ENCODE data around the gene MPHOSPH10.
"Not testable (repeated sequence)": the region's sequence is repeated elsewhere in the genome, so short reads cannot be mapped to it uniquely, and the experiment has no call there.

Gene MPHOSPH10

GRCh38 chr2:71101656-71102055 lies 28.8 kb upstream of the MPHOSPH10 start:
- H3K27ac ChIP-seq (ENCODE audit: low read length): no peak overlapping the region
- no peaks in the 10 kb centered on the region for H3K27me3 ChIP-seq (ENCODE audit: insufficient read depth, low read length)
- H3K4me3 ChIP-seq (ENCODE audit: low read length): no peak overlapping the region
- H3K9ac ChIP-seq (ENCODE audit: low read depth, low read length): no peak overlapping the region
- no peaks in the 10 kb centered on the region for H3K36me3 ChIP-seq (ENCODE audit: insufficient read depth, low read depth, low read length)
- H3K9me3 ChIP-seq (ENCODE audit: insufficient read depth, low read depth, low read length): no peaks in the 10 kb centered on the region; the same call in 1 of the 2 replicates
- peaks cover 7% of the 10 kb centered on the region; the same call in 1 of the 2 replicates for H3K4me1 ChIP-seq (ENCODE audit: insufficient read depth, low read length)

GRCh38 chr2:71102981-71103681 lies 27.3 kb upstream of the MPHOSPH10 start:
- H3K4me1 ChIP-seq (ENCODE audit: insufficient read depth, low read length): peaks cover 7% of the 10 kb centered on the region; the same call in 1 of the 2 replicates
- no peaks in the 10 kb centered on the region for H3K36me3 ChIP-seq (ENCODE audit: insufficient read depth, low read depth, low read length)
- H3K4me3 ChIP-seq (ENCODE audit: low read length): no peak overlapping the region
- no peak overlapping the region for H3K9ac ChIP-seq (ENCODE audit: low read depth, low read length)
- no peaks in the 10 kb centered on the region for H3K27me3 ChIP-seq (ENCODE audit: insufficient read depth, low read length)
- no peaks in the 10 kb centered on the region; the same call in 1 of the 2 replicates for H3K9me3 ChIP-seq (ENCODE audit: insufficient read depth, low read depth, low read length)
- no peak overlapping the region for H3K27ac ChIP-seq (ENCODE audit: low read length)

DNA sequence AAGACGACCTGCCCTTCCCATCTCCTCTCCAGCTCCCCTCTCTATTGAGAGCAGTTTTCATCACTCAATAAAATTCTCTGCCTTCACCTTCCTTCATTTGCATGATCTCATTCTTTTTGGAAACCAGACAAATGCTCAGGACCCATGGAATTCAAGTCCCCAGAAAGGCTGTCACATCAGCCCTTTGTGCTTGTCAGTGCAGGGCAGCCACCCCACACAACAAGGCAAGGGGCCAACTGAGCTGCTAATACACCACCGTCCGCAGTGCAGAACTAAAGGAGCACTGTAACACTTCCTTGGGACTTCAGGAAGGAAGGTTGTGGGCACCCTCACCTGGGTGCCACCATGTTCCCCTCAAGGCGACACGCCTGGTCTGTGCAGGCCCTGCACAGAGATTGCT lies 26.6 kb upstream of the MPHOSPH10 start:
- no peak overlapping the region for H3K27ac ChIP-seq (ENCODE audit: low read length)
- H3K36me3 ChIP-seq (ENCODE audit: insufficient read depth, low read depth, low read length): peaks cover 1% of the 10 kb centered on the region; the same call in 1 of the 2 replicates
- H3K9ac ChIP-seq (ENCODE audit: low read depth, low read length): no peak overlapping the region
- peaks cover 7% of the 10 kb centered on the region; the same call in 1 of the 2 replicates for H3K4me1 ChIP-seq (ENCODE audit: insufficient read depth, low read length)
- H3K9me3 ChIP-seq (ENCODE audit: insufficient read depth, low read depth, low read length): no peaks in the 10 kb centered on the region; the same call in 1 of the 2 replicates
- H3K4me3 ChIP-seq (ENCODE audit: low read length): no peak overlapping the region
- H3K27me3 ChIP-seq (ENCODE audit: insufficient read depth, low read length): no peaks in the 10 kb centered on the region

DNA sequence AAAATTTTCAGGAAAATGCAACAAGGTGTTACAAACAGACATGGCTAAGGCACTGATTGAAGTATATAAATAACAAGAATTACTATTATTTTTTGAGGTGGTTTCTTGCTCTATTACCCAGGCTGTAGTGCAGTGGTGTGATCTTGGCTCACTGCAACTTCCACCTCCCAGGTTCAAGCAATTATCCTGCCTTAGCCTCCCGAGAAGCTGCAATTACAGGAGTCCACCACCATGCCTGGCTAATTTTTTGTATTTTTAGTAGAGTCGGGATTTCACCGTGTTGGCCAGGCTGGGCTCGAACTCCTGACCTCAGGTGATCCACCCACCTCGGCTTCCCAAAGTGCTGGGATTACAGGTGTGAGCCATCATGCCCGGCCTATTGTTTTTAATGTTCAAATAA lies 24.0 kb upstream of the MPHOSPH10 start:
- H3K9ac ChIP-seq (ENCODE audit: low read depth, low read length); H3K9me3 ChIP-seq (ENCODE audit: insufficient read depth, low read depth, low read length); H3K27me3 ChIP-seq (ENCODE audit: insufficient read depth, low read length); H3K4me1 ChIP-seq (ENCODE audit: insufficient read depth, low read length); H3K4me3 ChIP-seq (ENCODE audit: low read length); H3K27ac ChIP-seq (ENCODE audit: low read length): not testable (repeated sequence)
- H3K36me3 ChIP-seq (ENCODE audit: insufficient read depth, low read depth, low read length): peaks cover 13% of the 10 kb centered on the region; the same call in 1 of the 2 replicates

DNA sequence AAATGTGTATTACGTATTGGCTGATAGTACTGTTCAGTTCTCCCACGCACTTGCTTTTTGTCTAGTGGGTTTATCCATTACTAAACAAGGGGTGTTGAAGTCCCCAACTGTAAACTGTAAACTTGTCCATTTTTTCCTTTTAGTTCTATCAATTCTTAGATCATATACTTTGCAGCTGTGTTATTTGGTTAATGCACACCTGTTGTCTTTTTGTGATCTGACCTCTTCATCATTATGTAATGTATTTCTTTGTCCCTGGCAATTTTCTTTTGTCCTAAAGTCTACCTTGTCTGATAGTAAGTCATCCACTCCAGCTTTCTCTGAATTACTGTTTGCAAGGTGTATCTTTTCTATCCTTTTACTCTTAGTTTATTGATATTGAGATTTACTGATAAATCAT lies 22.3 kb upstream of the MPHOSPH10 start:
- Histone ChIP-seq H3K4me3 (ENCODE audit: low read length) (no peak overlapping the region), H3K9ac (ENCODE audit: low read depth, low read length) (no peak overlapping the region), H3K36me3 (ENCODE audit: insufficient read depth, low read depth, low read length) (peaks cover 14% of the 10 kb centered on the region; the same call in 1 of the 2 replicates), H3K27me3 (ENCODE audit: insufficient read depth, low read length) (no peaks in the 10 kb centered on the region), H3K27ac (ENCODE audit: low read length) (no peak overlapping the region), H3K4me1 (ENCODE audit: insufficient read depth, low read length) (peaks cover 2% of the 10 kb centered on the region; the same call in 1 of the 2 replicates), H3K9me3 (ENCODE audit: insufficient read depth, low read depth, low read length) (no peaks in the 10 kb centered on the region; the same call in 1 of the 2 replicates)

- Histone ChIP-seq H3K9ac (ENCODE audit: low read depth, low read length) (no peak overlapping the region), H3K4me3 (ENCODE audit: low read length) (no peak overlapping the region), H3K9me3 (ENCODE audit: insufficient read depth, low read depth, low read length) (no peaks in the 10 kb centered on the region), H3K4me1 (ENCODE audit: insufficient read depth, low read length) (no peaks in the 10 kb centered on the region), H3K27ac (ENCODE audit: low read length) (no peak overlapping the region), H3K27me3 (ENCODE audit: insufficient read depth, low read length) (no peaks in the 10 kb centered on the region), H3K36me3 (ENCODE audit: insufficient read depth, low read depth, low read length) (peaks cover 36% of the 10 kb centered on the region)
Measured at GRCh38 chr2:71113843-71114242, 16.6 kb upstream of the MPHOSPH10 start.

DNA sequence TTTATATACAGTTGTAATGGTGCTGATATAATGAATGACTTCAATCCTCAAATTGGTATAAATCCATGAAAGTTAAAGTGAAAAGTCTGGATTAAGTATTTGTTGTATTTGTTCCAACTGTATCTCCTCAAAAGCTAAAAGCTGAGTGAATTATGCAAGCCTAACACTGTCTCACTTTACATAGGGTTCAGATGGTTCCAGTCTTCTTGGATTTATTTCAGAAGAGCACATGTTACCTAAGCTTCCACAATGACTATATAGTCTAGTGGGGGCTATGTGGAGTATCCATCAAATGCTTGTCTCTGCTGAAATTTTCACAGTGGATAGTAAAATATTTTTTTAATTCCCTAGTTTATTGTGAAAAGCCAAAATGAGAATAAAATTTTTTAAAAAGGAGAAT lies 13.4 kb upstream of the MPHOSPH10 start:
- Histone ChIP-seq H3K27me3 (ENCODE audit: insufficient read depth, low read length) (no peaks in the 10 kb centered on the region), H3K4me3 (ENCODE audit: low read length) (no peak overlapping the region), H3K4me1 (ENCODE audit: insufficient read depth, low read length) (no peaks in the 10 kb centered on the region), H3K27ac (ENCODE audit: low read length) (no peak overlapping the region), H3K36me3 (ENCODE audit: insufficient read depth, low read depth, low read length) (peaks cover 47% of the 10 kb centered on the region), H3K9me3 (ENCODE audit: insufficient read depth, low read depth, low read length) (no peaks in the 10 kb centered on the region), H3K9ac (ENCODE audit: low read depth, low read length) (no peak overlapping the region)

GRCh38 chr2:71120195-71120594 lies 10.2 kb upstream of the MPHOSPH10 start:
- peaks cover 42% of the 10 kb centered on the region for H3K36me3 ChIP-seq (ENCODE audit: insufficient read depth, low read depth, low read length)
- no peak overlapping the region for H3K4me3 ChIP-seq (ENCODE audit: low read length)
- H3K27me3 ChIP-seq (ENCODE audit: insufficient read depth, low read length): no peaks in the 10 kb centered on the region
- no peak overlapping the region for H3K9ac ChIP-seq (ENCODE audit: low read depth, low read length)
- no peak overlapping the region for H3K27ac ChIP-seq (ENCODE audit: low read length)
- H3K4me1 ChIP-seq (ENCODE audit: insufficient read depth, low read length): no peaks in the 10 kb centered on the region
- no peaks in the 10 kb centered on the region for H3K9me3 ChIP-seq (ENCODE audit: insufficient read depth, low read depth, low read length)

DNA sequence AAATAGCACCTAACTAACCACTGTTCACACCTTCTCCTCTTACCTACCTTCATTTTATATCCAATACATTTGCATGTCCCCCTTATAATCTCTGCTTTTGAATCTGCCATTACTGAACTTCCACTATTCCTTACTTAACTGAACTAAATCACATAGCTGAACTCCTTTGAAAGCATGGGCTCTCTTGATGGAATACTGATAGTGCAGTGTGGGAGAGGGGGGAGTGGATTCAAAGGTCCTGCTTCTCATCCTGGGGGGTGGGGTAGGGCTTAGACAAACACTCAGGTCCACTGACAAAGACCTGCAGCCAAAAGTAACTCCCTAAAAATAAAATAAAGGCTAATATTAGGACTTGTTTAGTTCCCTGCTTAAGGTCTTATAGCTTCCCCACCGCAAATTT lies 9.0 kb upstream of the MPHOSPH10 start:
- Histone ChIP-seq H3K4me1 (ENCODE audit: insufficient read depth, low read length) (no peaks in the 10 kb centered on the region), H3K27ac (ENCODE audit: low read length) (no peak overlapping the region), H3K36me3 (ENCODE audit: insufficient read depth, low read depth, low read length) (peaks cover 40% of the 10 kb centered on the region)

GRCh38 chr2:71122387-71123298 lies 7.8 kb upstream of the MPHOSPH10 start:
- H3K27ac ChIP-seq (ENCODE audit: low read length): no peak overlapping the region
- peaks cover 34% of the 10 kb centered on the region for H3K36me3 ChIP-seq (ENCODE audit: insufficient read depth, low read depth, low read length)
- H3K4me3 ChIP-seq (ENCODE audit: low read length): no peak overlapping the region
- no peaks in the 10 kb centered on the region for H3K27me3 ChIP-seq (ENCODE audit: insufficient read depth, low read length)
- no peak overlapping the region for H3K9ac ChIP-seq (ENCODE audit: low read depth, low read length)
- H3K4me1 ChIP-seq (ENCODE audit: insufficient read depth, low read length): no peaks in the 10 kb centered on the region
- no peaks in the 10 kb centered on the region for H3K9me3 ChIP-seq (ENCODE audit: insufficient read depth, low read depth, low read length)

More for the DNA sequence above, 9.0 kb upstream of the MPHOSPH10 start:
- Histone ChIP-seq H3K27me3 (ENCODE audit: insufficient read depth, low read length) (no peaks in the 10 kb centered on the region), H3K9ac (ENCODE audit: low read depth, low read length) (no peak overlapping the region), H3K4me3 (ENCODE audit: low read length) (no peak overlapping the region), H3K9me3 (ENCODE audit: insufficient read depth, low read depth, low read length) (no peaks in the 10 kb centered on the region)

DNA sequence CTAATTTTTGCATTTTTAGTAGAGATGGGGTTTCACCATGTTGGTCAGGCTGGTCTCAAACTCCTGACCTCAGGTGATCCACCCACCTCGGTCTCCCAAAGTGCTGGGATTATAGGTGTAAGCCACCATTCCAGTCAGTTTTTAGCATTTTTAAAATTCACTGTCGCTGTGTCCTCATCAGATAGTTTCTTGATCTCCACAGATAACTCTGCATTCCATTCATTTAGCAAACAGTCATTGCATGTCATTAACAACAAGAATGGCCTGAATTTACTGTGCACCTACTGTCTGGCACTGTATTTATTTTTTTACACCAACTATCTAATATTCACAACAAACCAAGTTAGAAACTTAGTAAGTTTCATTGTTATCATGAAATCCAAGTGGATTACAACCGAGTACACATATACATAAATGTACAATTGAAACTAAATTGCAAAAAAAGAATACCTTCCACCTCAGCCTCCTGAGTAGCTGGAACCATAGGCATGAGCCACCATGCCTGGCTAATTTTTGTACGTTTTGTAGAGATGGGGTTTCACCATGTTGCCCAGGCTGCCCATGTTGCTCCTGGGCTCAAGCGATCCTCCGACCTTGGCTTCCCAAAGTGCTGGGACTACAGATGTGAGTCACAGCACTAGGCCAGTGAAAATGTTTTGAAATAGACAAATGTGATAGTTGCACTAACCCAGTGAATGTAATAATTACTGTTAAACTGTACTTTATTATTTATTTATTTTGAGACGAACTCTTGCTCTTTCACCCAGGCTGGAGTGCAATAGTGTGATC lies 4.7 kb upstream of the MPHOSPH10 start:
- Histone ChIP-seq H3K4me1 (ENCODE audit: insufficient read depth, low read length) (no peaks in the 10 kb centered on the region; the same call in 1 of the 2 replicates), H3K27ac (ENCODE audit: low read length) (no peak overlapping the region), H3K9ac (ENCODE audit: low read depth, low read length) (no peak overlapping the region), H3K36me3 (ENCODE audit: insufficient read depth, low read depth, low read length) (peaks cover 19% of the 10 kb centered on the region), H3K4me3 (ENCODE audit: low read length) (no peak overlapping the region), H3K9me3 (ENCODE audit: insufficient read depth, low read depth, low read length) (no peaks in the 10 kb centered on the region), H3K27me3 (ENCODE audit: insufficient read depth, low read length) (no peaks in the 10 kb centered on the region)

Data from iPS-20b (cell line).